Activated CD8-positive, alpha-beta memory T cell treated with anti-CD3 and anti-CD28 coated beads for 48 hours (primary cell): ENCODE data around the gene SLC25A24.
"Not testable (repeated sequence)": the region's sequence is repeated elsewhere in the genome, so short reads cannot be mapped to it uniquely, and the experiment has no call there.

Experiments
- DNase-seq, 3 experiments: peaks; one replicate each; pipeline ENCODE4 v3.0.0-alpha.2; 2020; ENCODE audit warnings: low read depth in 2 of 3, low spot score in 2 of 3

The SLC25A24 gene

DNA sequence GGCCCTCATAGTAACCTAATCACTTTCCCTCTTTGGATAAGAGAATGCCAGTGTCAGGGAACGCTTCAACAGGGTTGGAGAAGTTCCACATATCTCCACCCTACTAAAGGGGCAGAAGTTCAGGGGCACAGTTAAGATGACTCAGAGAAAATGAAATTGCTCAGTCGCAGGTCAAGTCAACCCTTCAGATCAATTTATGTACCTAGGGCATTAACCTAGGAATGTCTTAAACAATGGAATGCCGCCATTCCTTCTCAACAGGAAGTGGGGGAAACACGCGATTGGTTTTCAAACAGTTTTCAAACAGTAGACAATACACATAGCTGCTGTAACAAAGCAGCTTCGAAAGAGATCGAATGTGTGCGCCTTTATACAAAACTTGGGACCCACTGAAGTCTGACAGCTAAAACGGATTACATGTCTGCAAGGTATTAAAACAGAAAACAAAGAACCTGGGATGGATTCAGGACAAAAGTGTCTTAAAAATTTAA is 897 bp downstream of the SLC25A24 start:
- DNase-seq = no peak

DNA sequence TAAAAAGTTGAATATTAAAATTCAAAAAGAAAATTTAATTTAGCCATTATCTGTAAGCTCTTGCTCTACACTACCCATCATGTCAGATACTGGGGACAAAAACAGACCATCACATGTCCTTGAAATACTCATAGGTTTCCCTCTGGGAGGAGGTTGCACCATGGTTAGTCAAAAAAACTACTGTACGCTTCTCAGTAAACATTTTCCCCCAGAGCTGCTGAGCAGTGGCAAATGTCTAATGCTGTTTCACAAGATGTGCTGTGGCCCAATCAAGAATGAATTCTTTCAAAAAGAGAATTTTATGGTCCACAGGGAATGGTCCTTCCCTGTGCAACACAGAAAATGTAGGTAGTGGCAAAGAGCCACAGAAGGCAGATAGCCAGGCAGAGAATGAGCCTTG is 6.1 kb downstream of the SLC25A24 start:
- DNase-seq = no peak

- DNase-seq = no peak
These were observed 6.8 kb downstream of the SLC25A24 start for GRCh38 chr1:108193333-108193732.

DNA sequence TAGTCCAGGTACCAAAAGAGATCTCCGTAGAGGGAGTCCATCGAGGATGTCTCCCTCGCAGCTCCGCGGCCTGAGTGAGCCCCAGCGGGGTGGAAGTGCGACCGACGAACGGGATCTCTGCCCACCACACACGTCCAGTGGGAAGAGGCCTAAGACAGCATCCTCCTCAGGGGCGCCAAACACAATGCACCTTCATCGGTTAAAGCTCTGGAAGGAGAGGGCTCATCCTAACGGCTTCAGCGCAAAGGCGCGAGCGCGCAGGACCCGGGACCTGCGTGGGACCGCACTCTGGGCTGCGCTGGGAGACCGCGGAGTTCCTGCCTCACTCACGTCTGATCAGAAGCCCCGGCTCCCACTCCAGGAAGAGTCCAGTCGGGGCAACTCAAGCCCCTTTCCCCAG is 7.6 kb downstream of the SLC25A24 start:
- no peak for DNase-seq

- no peak for DNase-seq
These were observed 9.3 kb downstream of the SLC25A24 start for GRCh38 chr1:108190686-108191416.

DNA sequence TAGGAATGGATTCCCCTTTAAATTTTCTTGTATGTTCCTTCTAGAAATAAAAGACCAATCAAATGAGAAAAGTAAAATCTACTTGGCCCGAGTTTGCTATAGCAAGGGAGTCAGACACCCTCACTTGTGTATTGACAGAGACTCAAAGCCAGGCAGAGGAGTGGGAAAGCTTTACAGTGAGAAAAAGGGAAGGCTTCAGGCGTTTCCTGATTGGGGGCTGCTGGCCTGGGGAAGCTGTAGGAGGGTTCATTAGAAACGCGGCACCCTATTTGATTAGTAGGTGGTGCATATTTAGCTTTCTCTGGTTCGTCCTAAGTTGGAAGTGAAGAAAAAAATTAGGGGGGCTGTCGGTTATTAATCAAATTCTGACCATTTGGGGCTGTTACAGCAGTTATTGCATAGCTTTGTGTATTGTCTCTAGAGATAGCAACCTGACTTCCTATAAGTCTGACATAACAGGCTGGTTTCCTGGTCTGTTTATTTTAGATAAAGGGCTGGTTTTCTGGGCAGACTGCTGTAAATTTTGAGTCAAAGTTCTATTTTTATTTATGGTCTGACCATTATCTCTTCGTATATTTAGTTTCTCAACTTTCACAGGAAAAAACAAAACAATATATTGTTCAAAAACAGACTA is 10.0 kb downstream of the SLC25A24 start:
- DNase-seq = no peak

DNA sequence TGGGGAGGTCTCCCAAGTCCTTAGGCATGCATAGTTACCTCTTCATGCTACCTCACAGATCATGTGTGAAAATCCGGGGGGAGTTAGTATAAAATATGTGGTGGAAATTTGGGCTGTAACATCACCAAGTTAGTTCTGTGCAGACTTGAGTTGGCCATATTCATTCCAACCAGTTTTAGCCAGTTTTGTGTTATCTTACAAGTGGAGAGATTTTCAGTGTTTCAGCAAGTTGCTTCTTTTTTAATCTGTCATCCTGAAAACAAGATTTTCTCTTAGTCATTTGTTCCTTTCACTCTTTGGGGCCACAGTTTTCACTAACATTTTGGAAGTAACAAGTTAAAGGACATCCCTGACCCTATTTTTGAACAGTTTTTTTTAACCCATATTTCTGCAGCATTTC is 11.3 kb downstream of the SLC25A24 start:
- DNase-seq = no peak

- DNase-seq = no peak
These were observed 17.0 kb downstream of the SLC25A24 start for GRCh38 chr1:108182959-108183700.

- no peak for DNase-seq
These were observed 21.1 kb downstream of the SLC25A24 start for GRCh38 chr1:108179018-108179417.

GRCh38 chr1:108162409-108162808 is 37.7 kb downstream of the SLC25A24 start:
- not testable (repeated sequence) for DNase-seq

- not testable (repeated sequence) for DNase-seq
These were observed 40.2 kb downstream of the SLC25A24 start for GRCh38 chr1:108159951-108160350.

DNA sequence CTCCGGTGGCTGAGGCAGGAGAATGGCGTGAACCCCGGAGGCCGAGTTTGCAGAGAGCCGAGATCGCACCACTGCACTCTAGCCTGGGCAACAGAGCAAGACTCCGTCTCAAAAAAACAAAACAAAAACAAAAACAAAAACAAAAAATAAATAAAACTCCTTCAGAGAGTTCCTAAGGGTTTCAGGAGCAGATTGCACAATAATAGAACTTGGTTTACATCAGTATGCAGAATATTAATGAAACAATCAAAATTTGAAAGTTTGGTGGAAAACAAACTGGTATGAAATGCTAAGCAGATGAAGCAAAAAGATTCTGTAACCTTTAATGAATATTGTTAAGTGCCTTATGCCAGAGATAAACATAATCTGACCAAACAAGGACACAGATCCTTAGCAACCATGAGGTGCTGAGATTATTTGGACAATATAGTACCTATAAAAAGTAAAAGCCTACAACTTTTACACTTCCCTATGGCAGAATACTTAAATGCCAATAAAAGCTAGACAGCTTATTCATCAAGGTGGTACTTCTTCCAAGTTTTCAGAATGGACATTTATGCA is 41.2 kb downstream of the SLC25A24 start:
- no peak for DNase-seq

GRCh38 chr1:108154314-108154713 is 45.8 kb downstream of the SLC25A24 start:
- DNase-seq = no peak

DNA sequence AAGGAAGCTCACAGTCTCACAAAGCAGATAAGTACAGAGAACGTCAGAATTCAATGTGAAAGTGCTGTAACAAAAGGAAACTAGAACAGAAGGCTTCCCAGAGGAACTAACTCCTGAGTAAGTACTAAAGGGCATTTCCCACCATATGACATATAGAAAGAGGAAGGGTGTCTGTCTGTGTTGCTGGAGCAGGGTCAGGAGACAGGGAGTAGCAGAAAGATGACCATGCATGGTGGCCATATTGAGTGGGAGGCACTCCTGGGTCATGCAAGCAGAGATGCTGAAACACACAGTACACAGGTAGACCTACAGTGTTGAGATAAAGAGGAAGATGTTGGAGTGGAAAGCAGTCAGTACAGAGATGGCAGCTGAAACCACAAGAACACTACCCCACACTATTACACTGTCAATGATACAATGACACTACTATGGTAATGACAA is 47.3 kb downstream of the SLC25A24 start:
- DNase-seq = no peak

DNA sequence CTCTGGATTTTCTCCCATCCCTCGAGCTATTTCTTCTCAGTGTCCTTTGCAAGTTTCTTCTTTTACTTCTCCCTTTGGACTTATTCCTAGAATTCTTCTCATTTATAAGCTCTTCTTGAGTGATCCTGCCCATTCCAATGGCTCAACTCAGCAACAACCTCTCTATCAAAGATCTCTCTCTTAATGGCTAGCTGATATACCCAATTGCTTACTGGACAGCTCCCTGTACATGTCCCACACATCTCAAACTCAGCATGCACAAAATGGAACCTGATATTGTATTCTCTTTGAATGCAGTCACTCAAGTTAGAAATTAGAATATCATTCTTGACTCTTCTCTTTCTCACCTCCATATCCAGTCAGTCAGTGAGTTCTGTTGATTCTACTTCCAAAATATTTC is 48.6 kb downstream of the SLC25A24 start:
- DNase-seq = no peak

DNA sequence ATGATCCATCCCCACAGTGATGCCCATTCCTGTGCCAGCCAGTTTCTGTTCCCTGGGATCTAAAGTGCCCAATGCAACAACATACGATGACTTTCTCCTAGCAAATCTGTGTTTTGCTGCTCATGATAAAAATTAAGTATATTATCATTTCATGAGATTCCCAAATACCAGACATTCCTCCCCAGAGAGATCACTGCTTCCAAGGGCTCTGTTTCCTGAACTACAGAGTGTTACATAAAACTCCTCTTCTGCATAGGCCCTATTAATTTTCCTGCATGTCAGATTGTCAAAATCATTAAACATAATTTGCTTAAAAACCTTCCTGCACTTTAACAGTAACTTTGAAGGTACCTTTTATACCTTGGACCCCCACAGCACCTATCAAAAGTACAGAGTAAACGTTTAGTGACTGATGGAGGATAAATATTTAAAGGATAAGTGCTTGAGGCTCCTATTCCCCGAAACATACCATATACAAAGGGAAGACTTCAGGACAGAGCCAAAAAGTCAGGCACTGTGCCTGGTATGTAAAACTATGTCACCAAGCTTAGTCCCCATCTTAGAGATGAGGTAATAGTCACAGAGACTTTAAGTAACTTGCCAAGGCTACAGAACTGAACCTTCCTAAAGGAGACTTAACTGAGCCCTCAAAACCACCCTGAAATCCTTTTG is 50.2 kb downstream of the SLC25A24 start:
- no peak for DNase-seq

- DNase-seq = not testable (repeated sequence)
These were observed 55.6 kb downstream of the SLC25A24 start for GRCh38 chr1:108144569-108144968.

DNA sequence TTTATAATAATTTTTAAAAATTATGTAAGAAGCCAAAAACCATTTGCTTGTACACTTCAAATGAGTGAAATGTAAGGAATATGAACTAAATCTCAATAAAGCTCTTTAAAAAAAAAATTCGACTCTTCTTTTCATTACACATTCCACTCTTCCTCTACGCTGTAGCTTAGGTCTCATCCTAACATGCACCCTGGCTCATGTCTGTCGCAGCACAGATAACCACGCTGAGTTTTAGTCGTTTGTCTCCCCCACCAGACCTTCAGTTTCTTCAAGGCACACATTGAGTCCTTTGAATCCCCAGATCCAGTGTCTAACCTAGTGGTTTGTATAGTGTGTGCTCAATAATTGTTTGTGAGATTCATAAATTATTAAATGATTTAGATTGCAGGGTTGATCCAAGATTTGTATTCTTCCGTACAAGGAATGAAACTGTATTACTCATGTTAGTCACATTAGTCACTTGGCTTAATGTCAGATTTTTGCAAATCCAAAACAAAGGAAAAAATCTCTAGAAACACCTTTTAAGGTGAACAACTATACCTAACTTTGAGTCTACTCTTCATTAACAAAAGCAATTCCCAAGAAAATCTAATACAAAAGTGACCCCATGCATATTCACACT is 57.3 kb downstream of the SLC25A24 start:
- no peak for DNase-seq

GRCh38 chr1:108142258-108142657 is 57.9 kb downstream of the SLC25A24 start:
- DNase-seq = no peak

- no peak for DNase-seq
These were observed 58.5 kb downstream of the SLC25A24 start for GRCh38 chr1:108141621-108142020.

GRCh38 chr1:108140936-108141335 is 59.2 kb downstream of the SLC25A24 start:
- no peak for DNase-seq
